Endodermal cell (in vitro differentiated cells): ENCODE data around the gene KLHL41. TPM values are rescaled to one million over a fixed set of nuclear protein-coding genes. Genes with fewer than 3 reads are reported as not detected.

ENCODE experiments used
- DNase-seq: peaks from one replicate; pipeline ENCODE4 v3.0.0-alpha.2; 2017
- H3K27ac ChIP-seq: 2 replicates; pipeline ENCODE4 v1.5.1; 2013; ENCODE audit warnings: mild to moderate bottlenecking, low read depth, low read length, moderate library complexity
- H3K27me3 ChIP-seq: 2 replicates; pipeline ENCODE4 v1.6.1; 2013; ENCODE audit warnings: mild to moderate bottlenecking, low read length, moderate library complexity; ENCODE audit not compliant: insufficient read depth, control insufficient read depth, poor library complexity, severe bottlenecking
- H3K36me3 ChIP-seq: 2 replicates; pipeline ENCODE4 v1.7.0; 2013; ENCODE audit warnings: mild to moderate bottlenecking, low read length, moderate library complexity; ENCODE audit not compliant: control insufficient read depth, insufficient read depth
- H3K4me1 ChIP-seq: one replicate; pipeline ENCODE4 v1.7.0; 2013; ENCODE audit warnings: low read length; ENCODE audit not compliant: control insufficient read depth, insufficient read depth
- H3K4me3 ChIP-seq: 2 replicates; pipeline ENCODE4 v1.5.1; 2013; ENCODE audit warnings: mild to moderate bottlenecking, low read length, moderate library complexity
- H3K9ac ChIP-seq: 2 replicates; pipeline ENCODE4 v1.6.1; 2013; ENCODE audit warnings: mild to moderate bottlenecking, low read length, moderate library complexity; ENCODE audit not compliant: poor library complexity, severe bottlenecking; ENCODE audit errors: extremely low read depth
- H3K9me3 ChIP-seq: 2 replicates; pipeline ENCODE4 v1.6.1; 2013; ENCODE audit warnings: mild to moderate bottlenecking, low read length, moderate library complexity; ENCODE audit not compliant: control insufficient read depth
- H3K27ac Mint-ChIP-seq: 2 replicates; pipeline ENCODE4 v1.8.0; 2020; ENCODE audit warnings: mixed read lengths
- H3K27me3 Mint-ChIP-seq: 2 replicates; pipeline ENCODE4 v1.8.0; 2021; ENCODE audit warnings: mild to moderate bottlenecking, mixed read lengths; ENCODE audit not compliant: insufficient read depth
- H3K36me3 Mint-ChIP-seq: 2 replicates; pipeline ENCODE4 v1.8.0; 2020; ENCODE audit warnings: low read depth, mixed read lengths
- H3K4me1 Mint-ChIP-seq: 2 replicates; pipeline ENCODE4 v1.8.0; 2020; ENCODE audit warnings: mixed read lengths
- H3K4me3 Mint-ChIP-seq: 2 replicates; pipeline ENCODE4 v1.8.0; 2020; ENCODE audit warnings: mild to moderate bottlenecking, moderate library complexity, mixed read lengths
- H3K9me3 Mint-ChIP-seq: 2 replicates; pipeline ENCODE4 v1.8.0; 2020; ENCODE audit warnings: mild to moderate bottlenecking, mixed read lengths
- WGBS, 2 experiments: methylation state at CpG; one replicate each; pipeline versions ENCODE4 v1.1.5 to v1.1.7; 2013; ENCODE audit warnings: missing lambda C conversion rate in 2 of 2, mixed read lengths in 1 of 2; ENCODE audit not compliant: insufficient coverage in 1 of 2, insufficient read length in 1 of 2; 5-methylcytosine and 5-hydroxymethylcytosine counted together
- total RNA-seq, 2 donors: library from RNA; stranded (reverse); fragmentation: NEBNext Ultra II Directional in 1 of 2; extraction: Animal tissue kit (Norgen Biotek cat#: 25700) in 1 of 2; gene quantifications; 2 replicates in 1 of 2; 3 replicates in 1 of 2; pipeline ENCODE4 v1.2.1, GENCODE V29; 2021
- TF ChIP-seq, protein P1 (sequence below): fragments of 200-600 bp; sonication (generic); conservative IDR thresholded peaks from 2 replicates; pipeline ENCODE4 v1.5.0; 2021; ENCODE audit warnings: antibody characterized with exemption, mild to moderate bottlenecking

KLHL41 gene
- total RNA-seq, 2 donors from 2014 or later: not detected

DNA sequence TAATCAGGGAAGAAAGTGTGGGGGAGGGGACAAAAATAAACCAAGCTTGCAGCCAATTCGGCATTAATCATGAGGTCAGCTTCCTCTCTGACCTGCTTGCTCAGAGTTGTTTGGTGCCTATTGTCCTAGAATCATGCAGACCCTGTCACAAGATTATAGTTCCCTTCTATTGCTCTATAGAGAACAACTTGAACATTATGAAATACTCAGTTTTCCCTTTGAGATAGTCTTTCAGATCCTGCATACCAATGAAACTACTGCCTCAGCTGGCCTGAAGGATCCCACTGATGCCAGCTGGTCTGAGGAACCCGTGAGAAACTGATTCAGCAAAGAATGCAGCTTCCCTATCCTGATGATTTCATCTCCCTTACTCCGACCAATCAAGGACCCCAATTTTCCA, 31.2 kb upstream of the KLHL41 start:
- WGBS, 2 experiments: 83 to 100% methylated on average over 3 of the region's 3 CpGs
- Mint-ChIP-seq H3K4me3 (peak overlapping the region; percentile 72), H3K27me3 (peaks cover 56% of the 10 kb centered on the region), H3K36me3 (no peaks in the 10 kb centered on the region), H3K4me1 (peaks cover 10% of the 10 kb centered on the region), H3K9me3 (no peaks in the 10 kb centered on the region), H3K27ac (no peak overlapping the region)
- no peak overlapping the region for H3K9ac ChIP-seq
- H3K9me3 ChIP-seq: no peaks in the 10 kb centered on the region
- H3K4me3 ChIP-seq: no peak overlapping the region
- DNase-seq: no peak
- H3K36me3 ChIP-seq: no peaks in the 10 kb centered on the region
- TF ChIP-seq, protein P1, sequence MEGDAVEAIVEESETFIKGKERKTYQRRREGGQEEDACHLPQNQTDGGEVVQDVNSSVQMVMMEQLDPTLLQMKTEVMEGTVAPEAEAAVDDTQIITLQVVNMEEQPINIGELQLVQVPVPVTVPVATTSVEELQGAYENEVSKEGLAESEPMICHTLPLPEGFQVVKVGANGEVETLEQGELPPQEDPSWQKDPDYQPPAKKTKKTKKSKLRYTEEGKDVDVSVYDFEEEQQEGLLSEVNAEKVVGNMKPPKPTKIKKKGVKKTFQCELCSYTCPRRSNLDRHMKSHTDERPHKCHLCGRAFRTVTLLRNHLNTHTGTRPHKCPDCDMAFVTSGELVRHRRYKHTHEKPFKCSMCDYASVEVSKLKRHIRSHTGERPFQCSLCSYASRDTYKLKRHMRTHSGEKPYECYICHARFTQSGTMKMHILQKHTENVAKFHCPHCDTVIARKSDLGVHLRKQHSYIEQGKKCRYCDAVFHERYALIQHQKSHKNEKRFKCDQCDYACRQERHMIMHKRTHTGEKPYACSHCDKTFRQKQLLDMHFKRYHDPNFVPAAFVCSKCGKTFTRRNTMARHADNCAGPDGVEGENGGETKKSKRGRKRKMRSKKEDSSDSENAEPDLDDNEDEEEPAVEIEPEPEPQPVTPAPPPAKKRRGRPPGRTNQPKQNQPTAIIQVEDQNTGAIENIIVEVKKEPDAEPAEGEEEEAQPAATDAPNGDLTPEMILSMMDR: no peak
- H3K27ac ChIP-seq: no peak overlapping the region
- H3K27me3 ChIP-seq: peaks cover 20% of the 10 kb centered on the region
- peaks cover 4% of the 10 kb centered on the region for H3K4me1 ChIP-seq

GRCh38 chr2:169478745-169479256, 30.7 kb upstream of the KLHL41 start:
- WGBS, 2 experiments: 88 to 95% methylated on average over 6 to 14 of the region's 14 CpGs
- DNase-seq: no peak
- Mint-ChIP-seq H3K36me3 (no peaks in the 10 kb centered on the region), H3K27ac (peak overlapping the region; percentile 80), H3K27me3 (peaks cover 53% of the 10 kb centered on the region), H3K9me3 (no peaks in the 10 kb centered on the region), H3K4me3 (peak overlapping the region; percentile 72), H3K4me1 (peaks cover 10% of the 10 kb centered on the region)
- H3K27me3 ChIP-seq: peaks cover 20% of the 10 kb centered on the region
- TF ChIP-seq, protein P1: no peak
- H3K9ac ChIP-seq: no peak overlapping the region
- H3K36me3 ChIP-seq: no peaks in the 10 kb centered on the region
- no peak overlapping the region for H3K27ac ChIP-seq
- H3K4me3 ChIP-seq: peak overlapping the region; percentile 91
- H3K9me3 ChIP-seq: no peaks in the 10 kb centered on the region
- peaks cover 4% of the 10 kb centered on the region for H3K4me1 ChIP-seq

DNA sequence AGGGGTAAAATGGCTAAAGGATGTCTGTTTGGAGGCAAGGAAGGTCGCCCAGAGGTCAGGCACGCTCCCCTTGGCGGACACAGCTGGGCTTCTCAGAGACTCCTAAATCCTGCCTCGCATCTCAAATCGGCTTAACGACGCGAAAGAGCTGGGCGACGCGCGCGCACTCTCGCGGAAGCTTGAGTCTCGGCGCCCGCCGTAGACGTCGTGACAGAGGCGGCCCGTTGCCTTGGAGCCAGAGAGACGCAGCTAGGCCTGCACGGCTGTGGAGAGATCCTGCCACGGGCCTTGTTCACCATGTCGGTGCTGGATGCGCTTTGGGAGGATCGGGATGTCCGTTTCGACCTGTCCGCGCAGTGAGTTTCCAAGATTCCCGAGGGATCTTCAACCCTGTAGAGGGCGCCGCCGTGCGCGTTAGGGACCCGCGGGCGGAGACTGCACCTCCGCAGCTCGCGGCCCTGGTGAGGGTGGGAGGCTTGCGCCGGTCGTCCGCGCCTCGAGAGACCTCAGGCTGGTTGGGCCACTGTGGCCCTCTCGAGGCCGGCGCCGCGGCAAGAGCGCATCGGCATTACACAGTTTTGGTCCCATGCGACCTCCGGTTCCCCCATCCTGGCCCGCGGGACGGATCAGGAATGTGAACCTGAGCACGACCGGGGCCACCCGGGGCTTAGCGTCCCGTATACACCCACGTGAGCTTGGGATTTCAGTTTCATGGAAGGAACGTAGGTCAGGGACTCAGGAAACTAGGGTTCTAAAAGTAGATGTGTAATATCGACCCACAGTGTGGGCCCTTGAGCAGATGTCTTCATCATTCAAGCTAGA, 30.0 kb upstream of the KLHL41 start, which contains the start of gene BBS5:
BBS5 (plus strand) TSS at position 238 of the 822 bp plus-strand sequence; CDS start at position 298, 60 bp downstream.
- no peaks in the 10 kb centered on the region for H3K9me3 Mint-ChIP-seq
- Histone ChIP-seq H3K27me3 (peaks cover 20% of the 10 kb centered on the region), H3K4me3 (peak within 1 kb of the TSS; percentile 91), H3K9ac (peak within 1 kb of the TSS; percentile 65), H3K4me1 (peaks cover 3% of the 10 kb centered on the region), H3K27ac (no peak within 1 kb of the TSS), H3K36me3 (peaks cover under 1% of the 10 kb centered on the region), H3K9me3 (no peaks in the 10 kb centered on the region)
- H3K4me3 Mint-ChIP-seq: peak within 1 kb of the TSS; percentile 72
- 1 to 2% methylated on average over 27 to 71 of the region's 71 CpGs for WGBS, 2 experiments
- H3K4me1 Mint-ChIP-seq: peaks cover 8% of the 10 kb centered on the region
- H3K36me3 Mint-ChIP-seq: no peaks in the 10 kb centered on the region
- peak within 1 kb of the TSS; percentile 80 for H3K27ac Mint-ChIP-seq
- peaks cover 53% of the 10 kb centered on the region for H3K27me3 Mint-ChIP-seq
- TF ChIP-seq, protein P1: peak; percentile 73
- DNase-seq: peak; percentile 90
